IPS DF 19.7 (cell line): ENCODE results near the gene AFG1L.
"Not testable (repeated sequence)": the region's sequence is repeated elsewhere in the genome, so short reads cannot be mapped to it uniquely, and the experiment has no call there.

Source experiments
- DNase-seq: peaks from one replicate; pipeline ENCODE4 v3.0.0-alpha.2; 2013; ENCODE audit warnings: low read depth, low spot score

The AFG1L gene

GRCh38 chr6:108294727-108295625 lies at the start of gene AFG1L:
TSS of gene AFG1L (plus strand) at chr6:108295054. CDS start at chr6:108295080, 26 bp downstream.
- DNase-seq = peak; percentile 79

- DNase-seq = not testable (repeated sequence)
Measured at GRCh38 chr6:108245095-108245494, 49.8 kb upstream of the AFG1L start.

- no peak for DNase-seq
Measured at GRCh38 chr6:108247965-108248536, 46.8 kb upstream of the AFG1L start.

GRCh38 chr6:108250240-108250866 lies 44.5 kb upstream of the AFG1L start:
- peak; percentile 40 for DNase-seq

GRCh38 chr6:108251252-108251651 lies 43.6 kb upstream of the AFG1L start:
- no peak for DNase-seq

GRCh38 chr6:108252055-108252454 lies 42.8 kb upstream of the AFG1L start:
- DNase-seq = no peak

- no peak for DNase-seq
Measured at GRCh38 chr6:108253241-108253640, 41.6 kb upstream of the AFG1L start.

GRCh38 chr6:108254433-108255410 lies 40.1 kb upstream of the AFG1L start:
- DNase-seq = no peak

GRCh38 chr6:108260126-108260808 lies 34.6 kb upstream of the AFG1L start:
- peak; percentile 5 for DNase-seq

GRCh38 chr6:108260809-108261569 lies 33.9 kb upstream of the AFG1L start, which contains the start of gene SNX3:
TSS of gene SNX3 (minus strand) at chr6:108261040. CDS start at chr6:108260921, 119 bp downstream.
- DNase-seq = peak; percentile 82

GRCh38 chr6:108263371-108263770 lies 31.5 kb upstream of the AFG1L start:
- no peak for DNase-seq

- DNase-seq = no peak
Measured at GRCh38 chr6:108268845-108269244, 26.0 kb upstream of the AFG1L start.

- not testable (repeated sequence) for DNase-seq
Measured at GRCh38 chr6:108269955-108270354, 24.9 kb upstream of the AFG1L start.

- no peak for DNase-seq
Measured at GRCh38 chr6:108274546-108274945, 20.3 kb upstream of the AFG1L start.

- DNase-seq = no peak
Measured at GRCh38 chr6:108275976-108276375, 18.9 kb upstream of the AFG1L start.

GRCh38 chr6:108277295-108277694 lies 17.6 kb upstream of the AFG1L start:
- DNase-seq = no peak

GRCh38 chr6:108277831-108278230 lies 17.0 kb upstream of the AFG1L start:
- DNase-seq = no peak

GRCh38 chr6:108285381-108285780 lies 9.5 kb upstream of the AFG1L start:
- no peak for DNase-seq

- no peak for DNase-seq
Measured at GRCh38 chr6:108286366-108286765, 8.5 kb upstream of the AFG1L start.

GRCh38 chr6:108287373-108287772 lies 7.5 kb upstream of the AFG1L start:
- DNase-seq = no peak
